HG03571 (cell line): Measurements from ENCODE around the gene GRIA3.
"Not testable (repeated sequence)": the region's sequence is repeated elsewhere in the genome, so short reads cannot be mapped to it uniquely, and the experiment has no call there.

Source experiments
- ATAC-seq: cut with Tn5 transposase; IDR thresholded peaks from one replicate; pipeline ENCODE4 v1.9.1; 2021; ENCODE audit not compliant: unreplicated experiment

The GRIA3 gene

GRCh38 chrX:123339221-123339905 is 155.3 kb downstream of the GRIA3 start:
- no peak for ATAC-seq

DNA sequence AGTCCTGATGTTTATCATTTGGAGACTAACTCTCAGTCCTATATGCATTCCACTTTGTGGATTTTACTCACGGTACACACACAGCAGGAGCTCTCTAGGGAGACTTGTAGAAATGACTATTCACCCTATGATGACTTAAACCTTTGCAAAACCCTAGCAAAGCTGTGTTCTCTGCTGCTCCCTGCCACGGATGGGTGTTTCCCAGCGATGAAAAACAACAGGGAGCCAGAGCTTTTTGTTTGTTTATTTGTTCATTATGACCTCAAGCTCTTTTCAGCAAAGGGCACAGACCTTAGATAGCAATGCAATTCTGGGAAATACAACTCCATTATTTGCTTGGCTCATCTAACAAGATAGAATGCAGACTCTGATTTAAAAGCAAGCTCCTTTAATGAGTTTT is 156.6 kb downstream of the GRIA3 start:
- ATAC-seq, result no peak

DNA sequence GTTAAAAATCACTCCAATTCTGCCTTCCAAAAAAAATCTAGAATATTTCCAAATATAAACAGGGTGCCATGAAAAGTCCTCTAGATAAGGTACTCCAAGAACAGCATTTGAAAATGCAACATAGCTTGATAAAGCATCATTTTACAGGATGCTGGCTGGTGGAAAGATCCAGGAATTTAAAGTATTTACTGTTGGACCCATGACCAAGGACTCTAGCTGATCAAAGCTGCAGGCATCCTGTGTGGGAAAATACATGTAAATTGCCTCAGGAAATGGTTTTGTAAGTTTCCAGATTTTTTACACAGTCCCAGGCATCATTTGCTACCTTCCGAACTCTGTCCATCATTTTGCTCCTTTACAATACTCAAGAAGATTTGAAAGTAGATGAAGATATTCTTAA is 164.4 kb downstream of the GRIA3 start:
- no peak for ATAC-seq

GRCh38 chrX:123350226-123350625 is 166.1 kb downstream of the GRIA3 start:
- no peak for ATAC-seq

- peak; percentile 96 for ATAC-seq
Measured at GRCh38 chrX:123357941-123358340, 173.9 kb downstream of the GRIA3 start.

DNA sequence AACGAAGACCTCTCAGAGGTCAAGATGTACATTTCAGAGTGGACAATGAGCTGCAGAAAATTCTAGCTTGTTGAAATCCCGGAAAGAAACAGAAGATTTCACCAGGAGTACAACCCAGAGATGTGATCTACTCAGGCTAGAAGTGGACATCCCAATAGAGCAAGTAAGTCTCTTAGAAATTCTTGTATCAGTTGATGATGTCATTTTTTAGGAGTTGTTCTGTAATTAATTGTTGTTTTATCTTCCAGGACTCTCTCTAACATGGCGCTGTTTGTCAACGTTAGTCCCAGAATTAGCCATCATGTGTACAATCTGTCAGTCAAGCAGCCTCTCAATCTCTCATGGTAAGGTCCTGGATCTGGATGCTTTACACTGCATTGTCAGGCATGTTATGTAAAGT is 174.4 kb downstream of the GRIA3 start:
- no peak for ATAC-seq

DNA sequence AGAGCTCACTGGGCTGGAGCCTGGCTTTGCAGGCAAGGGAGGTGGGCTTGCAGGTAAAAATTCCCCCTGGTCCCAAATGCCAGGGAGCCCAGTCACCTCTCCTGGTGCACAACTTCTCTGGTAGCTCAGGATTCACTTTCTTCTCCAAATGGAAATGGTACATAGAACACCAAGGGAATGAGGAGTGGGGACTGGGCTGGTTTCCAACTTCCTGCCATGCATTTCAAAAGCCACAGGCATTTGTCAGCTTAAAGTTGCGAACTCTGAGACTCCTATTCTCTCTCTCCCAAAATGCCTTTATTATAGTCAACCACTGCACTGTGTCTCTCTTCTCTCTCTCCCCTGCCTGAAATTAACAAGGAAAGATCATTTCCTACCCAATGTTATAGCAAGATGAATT is 177.3 kb downstream of the GRIA3 start:
- no peak for ATAC-seq

GRCh38 chrX:123386196-123386595 is 202.1 kb downstream of the GRIA3 start:
- not testable (repeated sequence) for ATAC-seq

- no peak for ATAC-seq
Measured at GRCh38 chrX:123392921-123393320, 208.8 kb downstream of the GRIA3 start.

DNA sequence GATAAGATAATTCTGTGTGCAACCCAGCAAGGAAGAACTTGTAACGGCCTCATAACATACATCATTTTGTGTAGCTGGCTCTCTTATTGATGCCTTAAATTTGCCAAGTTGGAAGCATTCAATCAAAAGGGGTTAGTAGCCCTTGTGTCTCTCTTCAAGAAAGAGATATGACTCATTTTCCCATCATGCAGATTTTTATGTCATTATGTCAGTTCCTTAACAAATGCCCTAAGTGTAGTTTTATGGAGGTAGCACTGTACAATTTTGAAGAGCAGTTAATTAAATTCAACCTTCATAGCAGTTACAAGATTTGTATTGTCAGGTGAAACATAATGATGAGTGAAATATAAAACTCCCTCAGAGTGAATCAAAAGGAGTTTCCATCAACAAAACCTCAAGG is 215.6 kb downstream of the GRIA3 start:
- ATAC-seq, result no peak

DNA sequence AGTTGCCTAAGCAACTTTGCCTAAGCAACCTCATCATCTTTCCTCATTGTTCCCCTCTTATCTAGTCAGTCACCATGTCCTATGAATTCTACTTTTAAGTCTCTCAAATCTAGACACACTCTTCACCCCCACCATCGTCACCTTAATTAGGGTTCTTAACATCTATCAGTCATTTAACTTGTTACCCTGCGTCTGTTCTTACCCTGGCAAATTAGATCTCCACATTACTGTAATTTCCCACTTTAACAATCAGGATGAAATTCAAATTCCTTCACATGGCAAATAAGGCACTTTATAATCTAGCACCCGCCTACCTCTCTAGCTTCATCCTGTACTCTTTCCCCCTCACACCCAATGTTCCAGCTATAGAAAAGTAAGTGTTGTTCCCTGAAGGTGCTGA is 221.2 kb downstream of the GRIA3 start:
- no peak for ATAC-seq

- ATAC-seq, result no peak
Measured at GRCh38 chrX:123408821-123409737, 225.0 kb downstream of the GRIA3 start.

DNA sequence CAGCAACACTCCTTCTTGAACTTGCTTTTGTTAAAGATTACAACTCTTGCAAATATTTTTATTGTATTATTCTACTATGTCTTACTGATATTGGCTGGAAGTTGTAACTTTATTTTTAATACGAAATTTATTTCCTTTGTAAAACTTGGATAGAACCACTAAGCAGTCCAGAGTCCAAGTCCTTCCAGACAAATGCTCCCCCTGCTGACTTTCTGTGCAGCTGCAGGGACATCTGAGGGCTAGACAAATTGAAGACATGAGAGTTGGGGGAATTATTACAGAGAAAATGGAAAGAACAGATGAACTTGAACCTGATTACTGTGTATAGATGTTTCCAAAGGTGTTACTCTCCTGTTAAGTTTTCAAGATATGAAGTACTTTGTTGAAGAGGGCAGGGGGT is 238.8 kb downstream of the GRIA3 start:
- no peak for ATAC-seq

DNA sequence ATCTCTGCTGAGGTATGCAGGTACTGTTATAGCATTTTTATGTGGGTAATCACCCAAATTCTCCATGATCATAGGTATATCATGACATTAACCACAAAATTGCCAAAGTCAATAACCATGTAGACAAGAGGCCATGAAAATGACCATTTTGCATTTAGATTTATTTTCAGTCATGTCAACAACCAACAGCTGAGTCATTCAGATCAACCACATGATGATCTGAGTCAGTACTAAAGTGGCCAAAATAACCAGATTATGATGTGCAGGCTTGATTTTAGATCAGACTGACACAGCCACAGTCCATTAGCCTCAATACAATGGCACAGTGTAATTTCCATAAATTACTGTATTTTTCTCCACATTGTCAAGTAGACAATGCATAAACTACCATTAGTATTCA is 240.5 kb downstream of the GRIA3 start:
- ATAC-seq, result peak; percentile 91

GRCh38 chrX:123425471-123425870 is 241.4 kb downstream of the GRIA3 start:
- no peak for ATAC-seq

- no peak for ATAC-seq
Measured at GRCh38 chrX:123425904-123426303, 241.8 kb downstream of the GRIA3 start.

GRCh38 chrX:123432361-123433150 is 248.5 kb downstream of the GRIA3 start:
- no peak for ATAC-seq

GRCh38 chrX:123436512-123437136 is 252.5 kb downstream of the GRIA3 start:
- ATAC-seq, result no peak

GRCh38 chrX:123439926-123440325 is 255.8 kb downstream of the GRIA3 start:
- ATAC-seq, result not testable (repeated sequence)

- no peak for ATAC-seq
Measured at GRCh38 chrX:123442764-123443163, 258.7 kb downstream of the GRIA3 start.

GRCh38 chrX:123447506-123447905 is 263.4 kb downstream of the GRIA3 start:
- no peak for ATAC-seq
